Stimulated activated CD8-positive, alpha-beta memory T cell treated with anti-CD3 and anti-CD28 coated beads, Interleukin-2, amount 100 ng/mL, for 1 hour (primary cell): ENCODE results near the gene RNU1-4.
"Not testable (repeated sequence)": the region's sequence is repeated elsewhere in the genome, so short reads cannot be mapped to it uniquely, and the experiment has no call there.

Experiments
- DNase-seq, 2 donors: peaks; one replicate each; pipeline ENCODE4 v3.0.0-alpha.2; 2020; ENCODE audit warnings: low read depth in 2 of 2

The RNU1-4 gene

GRCh38 chr1:16708704-16709103 lies 31.6 kb upstream of the RNU1-4 start:
- DNase-seq: not testable (repeated sequence)

GRCh38 chr1:16709659-16710087 lies 30.6 kb upstream of the RNU1-4 start:
- not testable (repeated sequence) for DNase-seq

- DNase-seq: not testable (repeated sequence)
Observed at GRCh38 chr1:16710618-16711017, 29.7 kb upstream of the RNU1-4 start.

- DNase-seq: not testable (repeated sequence)
Observed at GRCh38 chr1:16712131-16712530, 28.2 kb upstream of the RNU1-4 start.

GRCh38 chr1:16712582-16712981 lies 27.7 kb upstream of the RNU1-4 start:
- not testable (repeated sequence) for DNase-seq

- not testable (repeated sequence) for DNase-seq
Observed at GRCh38 chr1:16712984-16713383, 27.3 kb upstream of the RNU1-4 start.

GRCh38 chr1:16713480-16713879 lies 26.8 kb upstream of the RNU1-4 start:
- DNase-seq: not testable (repeated sequence)

GRCh38 chr1:16716691-16717335 lies 23.5 kb upstream of the RNU1-4 start:
- no peak for DNase-seq

- DNase-seq: no peak
Observed at GRCh38 chr1:16717336-16718098, 22.8 kb upstream of the RNU1-4 start.

GRCh38 chr1:16718099-16718907 lies 22.0 kb upstream of the RNU1-4 start:
- DNase-seq: not testable (repeated sequence)

- no peak for DNase-seq
Observed at GRCh38 chr1:16718908-16719533, 21.3 kb upstream of the RNU1-4 start.

- no peak for DNase-seq
Observed at GRCh38 chr1:16719571-16720350, 20.6 kb upstream of the RNU1-4 start.

GRCh38 chr1:16720351-16721223 lies 19.7 kb upstream of the RNU1-4 start:
- DNase-seq: no peak

GRCh38 chr1:16721871-16722641 lies 18.3 kb upstream of the RNU1-4 start:
- no peak for DNase-seq

- DNase-seq: no peak
Observed at GRCh38 chr1:16724718-16725438, 15.4 kb upstream of the RNU1-4 start.

- not testable (repeated sequence) for DNase-seq
Observed at GRCh38 chr1:16725439-16726245, 14.7 kb upstream of the RNU1-4 start.

GRCh38 chr1:16727190-16728111 lies 12.9 kb upstream of the RNU1-4 start:
- DNase-seq: no peak
